Head of caudate nucleus (tissue), 42 donors: ENCODE results near the gene FAM156A.
"Not testable (repeated sequence)": the region's sequence is repeated elsewhere in the genome, so short reads cannot be mapped to it uniquely, and the experiment has no call there.

ENCODE experiments used
- DNase-seq, 42 donors: peaks; one replicate each; pipeline versions ENCODE4 v3.0.0 to v3.0.0-alpha.2; 2020 to 2021; ENCODE audit warnings: mixed read lengths in 7 of 42
- intact Hi-C: fragments of 100-400 bp; cut with DNase I; formaldehyde crosslinking; loops from one replicate; pipeline ENCODE4 v1.15.0; 2022

Gene FAM156A, protein sequence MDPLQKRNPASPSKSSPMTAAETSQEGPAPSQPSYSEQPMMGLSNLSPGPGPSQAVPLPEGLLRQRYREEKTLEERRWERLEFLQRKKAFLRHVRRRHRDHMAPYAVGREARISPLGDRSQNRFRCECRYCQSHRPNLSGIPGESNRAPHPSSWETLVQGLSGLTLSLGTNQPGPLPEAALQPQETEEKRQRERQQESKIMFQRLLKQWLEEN

DNA sequence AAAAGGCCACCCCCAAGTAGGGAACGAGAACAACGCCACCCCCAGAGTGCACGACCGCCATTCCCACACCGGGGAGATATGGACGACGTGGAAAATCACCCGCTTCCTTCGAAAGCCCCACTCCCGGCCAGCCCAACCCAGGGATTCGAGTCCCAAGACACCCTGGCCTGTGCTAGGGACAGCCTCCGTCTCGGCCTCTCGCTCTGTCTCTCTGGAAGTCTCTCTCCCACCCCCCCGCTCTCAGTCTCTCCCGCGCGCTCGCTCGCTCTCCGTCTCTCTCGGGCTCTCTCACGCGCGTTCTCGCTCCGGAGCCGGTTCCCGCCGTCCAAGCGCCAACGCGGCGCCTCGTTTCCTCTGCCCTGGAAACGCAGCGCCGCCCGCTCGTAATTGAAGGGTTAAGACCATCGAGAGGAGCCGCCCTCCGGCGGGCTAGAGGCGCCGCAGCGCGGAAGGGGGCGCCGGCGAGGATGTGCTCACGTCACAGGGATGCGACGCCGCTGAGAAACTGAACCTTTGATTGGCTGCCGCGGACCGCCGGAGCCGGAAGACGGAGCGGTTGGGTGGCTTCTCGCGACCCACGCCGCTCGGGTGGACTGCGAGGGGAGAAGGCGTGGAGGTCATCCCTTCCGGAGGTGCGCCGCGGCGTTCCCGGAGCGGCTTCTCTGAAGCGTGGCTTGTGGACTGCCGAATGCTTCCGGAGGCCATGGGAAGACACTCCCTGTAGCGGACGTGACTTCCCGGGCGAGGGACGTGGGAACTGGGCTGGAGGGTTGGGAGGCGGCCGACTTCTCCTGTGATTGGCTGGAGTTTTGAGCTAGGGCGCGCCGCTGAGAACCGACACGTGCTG lies at the start of gene FAM156A:
Gene FAM156A, minus strand, starts transcription at position 406 of the 847 bp plus-strand sequence. CDS start 9,930 bp downstream, outside the sequence.
- intact Hi-C loops = not testable (repeated sequence)

DNA sequence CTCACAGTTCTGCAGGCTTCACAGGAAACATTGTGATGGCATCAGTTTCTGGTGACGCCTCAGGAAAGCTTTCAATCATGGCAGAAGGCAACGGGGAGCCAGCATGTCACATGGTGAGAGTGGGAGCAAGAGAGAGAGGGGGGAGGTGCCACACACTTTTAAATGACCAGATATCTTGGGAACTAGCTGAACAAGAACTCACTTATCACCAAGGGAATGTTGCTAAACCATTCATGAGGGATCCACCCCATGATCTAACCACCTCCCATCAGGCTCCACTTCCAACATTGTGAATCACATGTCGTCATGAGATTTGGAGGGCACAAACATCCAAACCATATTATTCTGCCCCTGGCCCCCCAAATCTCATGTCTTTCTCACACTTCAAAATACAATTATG lies 47.0 kb upstream of the FAM156A start:
- DNase-seq = no peak
- intact Hi-C loops = no loop called here

More for the DNA sequence above, at the start of gene FAM156A:
- DNase-seq = not testable (repeated sequence)

DNA sequence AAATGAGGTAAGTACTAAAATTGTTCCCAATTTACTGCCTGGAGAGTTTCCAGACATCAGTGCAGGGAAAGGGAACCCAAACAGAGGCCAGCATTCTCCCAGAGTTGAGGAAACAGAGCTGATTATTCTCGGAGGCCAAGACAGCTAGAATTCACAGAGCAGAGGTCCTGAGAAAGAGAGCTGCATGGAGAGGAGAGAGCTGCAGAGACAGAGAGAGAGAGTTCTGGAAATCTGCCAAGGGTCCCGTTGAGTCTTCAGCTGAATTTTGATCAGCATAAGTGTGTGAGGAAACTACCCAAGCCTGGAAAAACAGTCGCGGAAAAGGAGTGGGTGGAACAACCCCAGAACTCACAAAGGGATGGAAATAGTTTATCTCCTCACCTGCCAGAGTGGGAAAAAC lies 46.5 kb upstream of the FAM156A start:
- intact Hi-C loops = no loop called here
- DNase-seq = peak in 13 of 42 donors; percentile 10 to 48 (median 25)

DNA sequence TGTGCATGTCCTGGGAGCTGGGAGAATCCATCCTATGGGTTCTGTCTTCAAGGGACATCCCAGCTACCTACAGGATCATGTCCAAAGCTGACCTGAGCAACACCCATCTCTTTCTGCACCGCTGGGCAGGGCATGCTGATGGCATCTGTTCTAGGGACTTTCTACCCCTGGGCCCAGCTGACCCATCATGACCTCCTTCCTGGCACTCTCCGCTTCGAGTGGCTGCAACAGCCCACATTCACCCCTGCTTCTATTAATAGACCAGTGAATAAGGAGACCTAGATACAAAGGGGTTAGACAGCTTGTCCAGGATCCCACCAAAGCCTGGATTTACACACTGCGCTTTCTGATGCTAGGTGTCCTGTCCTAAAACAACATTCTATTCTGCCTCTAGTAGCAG lies 45.7 kb upstream of the FAM156A start:
- DNase-seq = no peak
- intact Hi-C loops = no loop called here

DNA sequence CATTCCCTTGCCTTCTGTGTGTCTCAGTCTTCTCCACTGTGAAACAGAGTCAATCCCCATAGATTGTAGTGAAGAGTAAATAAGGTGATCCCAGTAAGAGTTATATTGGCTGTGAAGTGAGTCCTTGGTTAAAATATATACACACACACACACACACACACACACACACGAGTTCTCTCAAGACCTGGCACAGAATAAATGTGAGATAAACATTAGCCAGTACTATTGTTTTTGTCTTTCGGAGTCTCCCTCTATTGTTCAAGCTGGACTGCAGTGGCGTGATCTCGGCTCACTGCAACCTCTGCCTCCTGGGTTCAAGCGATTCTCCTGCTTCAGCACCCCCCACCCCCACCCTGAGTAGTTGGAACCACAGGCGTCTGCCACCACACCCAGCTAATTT lies 44.8 kb upstream of the FAM156A start:
- intact Hi-C loops = no loop called here
- no peak for DNase-seq

DNA sequence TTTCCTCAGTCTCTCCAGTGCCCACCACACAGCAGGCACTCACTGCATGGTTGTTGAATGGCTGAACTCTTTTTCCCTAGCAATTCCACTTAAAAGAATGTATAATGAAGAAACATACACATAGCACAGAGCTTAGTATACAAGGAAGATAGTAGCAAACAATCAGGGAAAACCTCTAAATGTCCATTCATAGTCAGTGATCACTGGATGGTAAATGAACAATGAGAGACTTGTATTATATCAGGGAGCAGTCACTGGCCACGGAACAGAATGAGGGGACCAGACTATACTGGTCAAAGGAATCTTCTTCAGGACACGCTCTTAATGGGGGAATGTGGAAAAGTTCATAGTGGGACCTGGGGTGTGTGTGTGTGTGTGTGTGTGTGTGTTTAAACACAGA lies 43.6 kb upstream of the FAM156A start:
- intact Hi-C loops = no loop called here
- DNase-seq = no peak

DNA sequence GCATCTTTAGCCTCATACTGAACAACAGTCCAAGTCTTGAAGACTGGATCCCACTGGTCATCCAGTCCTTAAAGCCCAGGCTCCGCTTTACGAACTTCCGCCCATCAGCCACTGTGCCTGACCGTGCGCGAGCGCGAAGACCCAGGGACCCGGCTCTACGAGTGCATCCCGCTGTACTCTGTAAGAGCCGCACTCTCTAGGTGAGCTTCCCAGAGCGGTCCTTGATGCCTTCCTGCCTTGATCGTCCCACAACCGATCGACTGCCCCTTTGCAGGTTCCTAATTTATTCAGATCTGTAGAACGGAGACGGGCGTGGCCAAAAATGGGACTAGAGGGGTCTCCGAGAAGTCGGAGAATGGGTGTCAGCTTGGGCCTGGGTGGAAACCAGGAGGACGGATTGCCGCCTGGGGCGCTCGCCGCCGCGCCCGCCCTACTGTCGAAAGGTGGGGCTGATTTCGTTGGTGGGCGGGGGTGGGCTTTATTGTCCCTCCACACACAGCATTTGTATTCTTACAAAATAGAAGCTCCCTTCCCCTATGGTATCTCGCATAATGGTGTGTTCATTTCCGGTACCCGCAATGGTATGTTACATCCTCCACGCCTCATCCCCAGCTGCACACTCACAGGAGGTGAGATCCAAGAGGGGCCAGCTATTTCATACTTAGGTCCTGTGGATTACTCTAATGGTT lies 42.3 kb upstream of the FAM156A start:
- intact Hi-C loops = no loop called here
- DNase-seq = no peak

DNA sequence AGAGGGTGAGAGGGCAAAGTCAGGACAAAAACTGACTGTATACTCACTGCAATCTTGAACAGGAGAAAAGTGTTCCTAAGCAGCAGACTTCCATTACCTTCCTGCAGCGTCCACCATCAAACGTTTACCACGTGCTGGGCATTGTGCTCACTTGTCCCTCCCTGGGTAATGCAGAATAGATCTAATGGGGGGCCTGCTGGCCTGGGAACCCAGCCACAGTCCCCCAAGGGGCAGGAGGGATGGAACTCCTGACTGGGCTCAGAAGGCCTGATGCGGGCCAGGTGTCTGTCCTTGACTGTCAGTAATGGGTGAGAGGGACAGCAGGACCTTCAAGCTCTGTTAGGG lies 37.6 kb upstream of the FAM156A start:
- DNase-seq = no peak
- intact Hi-C loops = no loop called here

DNA sequence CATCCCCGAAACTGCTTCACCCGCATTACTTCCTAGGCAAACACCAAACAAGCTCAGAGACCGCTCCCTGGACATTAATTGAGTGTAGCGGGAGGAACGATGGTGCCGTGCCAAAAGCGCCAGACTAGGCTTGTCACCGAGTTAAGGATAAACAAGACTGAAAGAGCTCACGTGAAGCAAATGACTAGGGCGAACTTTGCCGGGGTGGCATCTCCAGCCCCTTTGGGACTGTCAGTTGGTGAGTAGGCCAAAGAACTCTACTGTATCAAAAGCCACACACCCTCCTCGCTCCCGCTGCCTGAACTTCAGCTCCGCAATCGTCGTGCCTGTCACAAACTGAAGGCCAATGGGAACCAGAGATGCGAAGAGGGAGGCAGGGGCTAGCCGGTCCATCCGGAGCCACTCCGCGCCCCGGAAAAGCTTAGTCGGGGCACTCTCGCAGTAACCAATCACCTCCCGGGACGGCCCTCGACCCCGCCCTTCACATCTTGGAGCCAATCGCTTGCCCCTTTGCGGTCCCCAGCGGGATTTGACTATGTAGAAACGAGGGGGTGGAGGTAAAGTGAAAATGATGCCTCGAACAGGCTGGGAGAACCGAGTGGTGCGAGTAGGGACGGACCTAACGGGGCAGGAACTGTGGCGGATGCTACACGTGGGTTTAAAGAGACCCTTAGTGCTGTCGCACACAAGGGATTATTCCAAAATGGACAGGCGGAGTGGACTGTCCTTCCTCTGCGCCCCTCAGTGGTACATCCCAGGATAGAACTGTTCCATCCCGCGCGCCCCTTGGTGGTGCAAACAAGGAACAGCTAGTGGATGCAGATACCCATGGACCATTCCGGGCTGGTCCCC lies 37.0 kb upstream of the FAM156A start:
- intact Hi-C loops = no loop called here
- DNase-seq = peak; percentile 81 to 97 (median 93)

DNA sequence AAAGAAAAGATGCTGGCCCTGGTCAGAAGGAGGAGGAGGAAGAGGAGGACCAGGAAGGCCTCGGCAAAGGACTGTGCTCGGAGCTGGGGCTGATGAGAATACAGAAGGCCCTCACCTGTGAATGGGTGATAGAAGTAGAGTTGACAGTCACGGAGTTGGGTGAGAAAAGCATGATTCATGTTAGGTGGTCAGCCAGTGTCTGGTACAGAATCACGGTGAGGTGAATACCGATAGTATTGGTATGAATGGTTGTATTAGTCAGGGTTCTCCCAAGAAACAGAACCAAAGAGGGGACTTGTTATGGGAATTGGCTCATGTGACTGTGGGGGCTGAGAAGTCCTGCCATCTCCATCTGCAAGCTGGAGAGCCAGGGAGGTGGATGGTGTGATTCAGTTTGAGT lies 32.5 kb upstream of the FAM156A start:
- DNase-seq = no peak
- intact Hi-C loops = no loop called here

DNA sequence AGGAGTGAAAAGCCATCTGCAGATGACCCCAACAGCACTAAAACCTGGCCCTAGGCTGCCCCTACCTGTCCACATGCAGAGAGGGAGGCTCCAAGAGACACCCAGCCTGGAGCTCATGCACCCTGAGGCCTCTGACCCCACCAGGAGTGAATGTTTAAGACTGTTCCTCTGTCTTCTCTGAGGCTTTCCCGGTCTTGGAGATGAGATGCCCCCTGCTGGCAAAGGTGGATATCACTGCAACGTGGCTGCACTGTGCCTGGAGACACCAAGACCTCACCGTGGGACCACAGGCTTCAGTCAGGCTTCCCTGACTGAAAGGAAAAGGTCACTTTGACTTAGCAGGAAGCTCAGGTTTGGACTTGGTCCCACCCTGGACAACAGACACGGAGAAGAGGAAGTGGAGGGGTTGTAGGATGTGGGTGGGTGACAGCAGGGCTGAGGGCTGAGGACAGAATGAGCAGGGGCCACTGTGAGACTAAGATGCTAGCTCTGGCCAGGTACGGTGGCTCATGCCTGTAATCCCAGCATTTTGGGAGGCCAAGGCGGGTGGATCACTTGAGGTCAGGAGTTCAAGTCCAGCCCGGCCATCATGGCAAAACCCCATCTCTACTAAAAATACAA lies 31.8 kb upstream of the FAM156A start:
- intact Hi-C loops = not testable (repeated sequence)
- DNase-seq = peak; percentile 18 to 80 (median 48)

DNA sequence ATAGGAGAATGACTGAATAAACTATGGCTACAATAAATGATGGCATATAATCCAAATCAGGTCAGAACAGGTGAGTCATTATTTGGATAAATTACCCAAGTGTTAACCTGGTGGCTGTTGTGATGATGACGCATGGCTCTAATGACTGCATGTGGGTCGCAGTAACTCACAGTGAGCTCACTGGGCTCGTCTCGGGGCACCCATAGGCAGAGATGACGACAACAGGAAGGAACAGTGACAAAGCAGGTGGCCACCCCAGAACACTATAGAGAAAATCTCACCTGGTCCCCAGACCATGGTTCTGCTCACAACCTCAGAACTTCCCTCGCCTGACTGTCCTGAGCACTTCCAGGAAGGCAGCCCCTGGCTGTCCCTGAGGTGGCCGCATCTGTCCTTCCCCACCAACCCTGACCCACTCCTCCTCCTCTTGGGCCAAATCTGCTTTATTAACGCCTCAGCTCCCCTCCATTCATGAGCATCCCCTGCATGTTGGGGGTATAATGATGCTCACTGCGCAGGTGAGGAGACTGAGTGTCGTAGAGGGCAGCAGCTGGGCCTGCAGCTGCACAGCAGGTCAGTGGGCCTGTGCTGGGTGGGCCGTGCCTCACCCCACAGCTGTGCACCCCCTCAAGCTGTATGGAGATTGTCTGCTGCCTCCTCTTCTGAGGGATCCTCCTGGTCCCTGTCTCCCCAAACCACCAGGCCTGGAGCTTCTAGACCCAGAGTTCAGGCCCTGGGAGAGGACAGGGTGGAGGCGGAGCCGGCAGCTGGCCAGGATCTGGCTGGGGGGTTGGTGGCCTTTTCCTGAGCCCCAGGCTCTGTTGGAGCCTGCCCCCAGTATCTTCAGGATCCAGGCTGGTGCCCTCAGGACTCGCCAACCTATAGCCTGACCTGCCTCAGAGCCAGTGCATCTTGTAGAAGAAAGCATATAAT lies 30.9 kb upstream of the FAM156A start:
- peak in 2 of 42 donors; percentile 14 to 23 for DNase-seq
- intact Hi-C loops = no loop called here

DNA sequence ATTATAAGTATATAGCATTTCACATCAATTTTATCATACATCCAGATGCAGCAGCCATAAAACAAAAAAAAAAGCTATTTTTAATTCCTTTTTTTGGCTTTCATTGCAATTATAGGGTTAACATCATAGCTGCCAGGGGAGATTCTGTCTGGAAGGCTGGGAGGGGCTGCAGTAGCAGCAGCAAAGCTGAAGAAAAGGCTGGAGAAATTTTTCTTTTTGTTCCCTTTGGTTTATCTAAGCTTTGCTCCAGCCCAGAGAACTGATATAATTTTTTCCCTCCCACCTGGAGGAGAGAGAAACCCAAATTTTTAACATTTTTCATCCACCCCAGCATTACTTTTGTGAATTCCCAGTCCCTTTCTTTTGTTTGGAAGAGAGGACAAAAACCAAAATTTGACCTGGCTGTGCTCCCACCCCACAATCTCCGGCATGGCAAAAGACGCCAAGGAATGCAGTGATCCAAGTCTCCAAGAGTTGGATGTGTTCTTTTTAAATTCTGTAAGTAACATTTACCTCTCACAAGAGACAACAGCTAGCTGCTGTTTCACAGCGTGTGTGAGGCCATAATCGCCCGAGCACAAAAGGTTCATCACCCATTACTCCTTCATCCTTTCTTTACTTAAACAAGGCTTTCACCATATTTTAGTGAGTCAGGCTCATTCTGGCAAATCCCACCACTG lies 25.1 kb upstream of the FAM156A start:
- intact Hi-C loops = no loop called here

DNA sequence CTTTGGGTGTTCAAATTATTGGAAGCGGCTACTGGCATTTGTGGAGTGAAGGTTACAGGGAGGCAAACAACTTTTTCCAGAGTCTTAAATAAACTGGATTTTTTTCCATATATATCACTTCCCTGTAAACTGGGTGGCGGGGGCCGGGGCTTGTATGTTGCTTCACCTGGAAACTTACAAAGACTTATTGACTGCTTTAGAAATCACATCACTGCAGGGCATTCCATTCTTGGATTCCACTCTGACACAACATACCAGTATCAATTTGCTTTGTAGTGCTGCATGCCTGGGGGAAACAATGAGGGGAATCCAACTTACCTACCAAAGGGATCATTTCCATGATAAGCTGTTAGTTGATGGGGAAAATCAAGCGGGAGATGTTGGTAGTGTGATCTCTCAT lies 21.7 kb upstream of the FAM156A start:
- intact Hi-C loops = no loop called here
- DNase-seq = no peak

More for the DNA sequence above, 25.1 kb upstream of the FAM156A start:
- DNase-seq = peak in 1 of 42 donors; percentile 13

DNA sequence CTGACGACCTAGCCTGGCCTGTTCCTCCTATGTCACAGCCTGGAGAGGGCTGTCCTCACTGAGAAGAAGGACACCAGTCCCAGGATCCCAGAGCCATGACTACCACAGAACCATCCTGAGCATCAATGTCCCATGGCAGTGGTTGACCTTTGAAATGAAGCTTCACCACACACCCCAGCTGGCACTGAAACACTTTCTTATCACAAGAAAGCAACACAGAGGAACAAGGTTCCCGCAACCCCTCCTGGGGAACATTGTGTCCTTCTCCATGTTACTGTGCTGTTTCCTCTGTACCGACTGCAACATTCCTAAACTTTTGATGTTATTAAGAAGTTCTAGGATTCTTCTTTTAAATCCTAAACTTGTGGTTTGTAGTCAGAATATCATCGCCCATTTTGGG lies 21.2 kb upstream of the FAM156A start:
- intact Hi-C loops = no loop called here
- peak in 1 of 42 donors; percentile 0 for DNase-seq

DNA sequence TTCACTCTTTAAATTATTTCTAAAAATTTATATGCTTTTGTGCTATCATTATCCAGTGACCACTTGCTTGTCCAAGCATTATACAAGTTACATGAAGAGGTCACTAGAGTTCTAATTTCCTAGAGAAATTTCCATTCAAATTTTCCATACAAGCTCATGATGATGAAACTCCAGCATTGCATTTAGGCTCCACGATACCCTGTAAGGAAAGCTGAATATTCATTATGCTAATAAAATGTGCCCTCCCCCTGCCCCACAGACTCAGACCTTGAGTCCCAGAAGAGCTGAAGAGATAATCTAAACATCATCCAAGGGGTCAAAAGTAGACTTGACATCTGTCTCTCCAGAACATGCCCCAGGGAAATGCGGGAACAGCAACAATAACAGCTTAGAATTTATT lies 19.6 kb upstream of the FAM156A start:
- intact Hi-C loops = no loop called here
- DNase-seq = peak in 1 of 42 donors; percentile 2

DNA sequence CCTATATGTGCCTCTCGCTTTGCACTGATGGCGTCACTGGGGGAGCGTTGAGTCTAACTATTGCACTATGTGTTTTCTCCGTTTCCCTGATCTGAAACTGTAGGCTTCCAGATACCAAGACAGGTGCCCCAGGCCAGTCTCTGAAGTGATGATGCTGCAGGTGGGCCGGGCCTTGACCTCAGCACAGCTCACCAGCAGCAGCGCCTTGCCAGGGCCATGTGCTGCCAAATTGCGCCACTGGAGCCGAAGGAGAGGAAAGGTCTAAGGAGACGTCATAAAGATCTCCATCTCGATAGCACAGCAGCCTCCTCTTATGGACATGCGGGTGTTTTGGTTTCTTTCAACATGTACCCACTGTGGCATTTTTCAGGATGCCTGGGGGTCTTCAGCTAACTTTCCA lies 17.3 kb upstream of the FAM156A start:
- intact Hi-C loops = not testable (repeated sequence)
- peak in 1 of 42 donors; percentile 5 for DNase-seq
